Mesenchymal stem cell (in vitro differentiated cells and primary cell): ENCODE results near the gene KLK8.

Source experiments
- DNase-seq: peaks from one replicate; pipeline ENCODE4 v3.0.0-alpha.2; 2013
- H2AFZ ChIP-seq: one replicate; pipeline ENCODE4 v1.6.1; 2013; ENCODE audit warnings: low read depth, mild to moderate bottlenecking, control low read depth, inconsistent platforms, low read length, moderate library complexity
- H2AK5ac ChIP-seq: 2 replicates; pipeline ENCODE4 v1.6.1; 2013; ENCODE audit warnings: low read length, moderate library complexity, mild to moderate bottlenecking, inconsistent platforms; ENCODE audit not compliant: severe bottlenecking
- H2BK120ac ChIP-seq: one replicate; pipeline ENCODE4 v1.6.1; 2013; ENCODE audit warnings: low read depth, mild to moderate bottlenecking, inconsistent platforms, low read length, moderate library complexity
- H2BK12ac ChIP-seq, 2 experiments: one replicate each; pipeline ENCODE4 v1.6.1; 2013; ENCODE audit warnings: inconsistent platforms in 2 of 2, low read length in 2 of 2, mild to moderate bottlenecking in 2 of 2, moderate library complexity in 2 of 2, control low read depth in 1 of 2
- H2BK15ac ChIP-seq: one replicate; pipeline ENCODE4 v1.6.1; 2013; ENCODE audit warnings: mild to moderate bottlenecking, low read depth, inconsistent platforms; ENCODE audit not compliant: poor library complexity, severe bottlenecking
- H2BK5ac ChIP-seq: 2 replicates; pipeline ENCODE4 v1.6.1; 2013; ENCODE audit warnings: low read depth, mild to moderate bottlenecking, low read length, control low read depth, inconsistent platforms; ENCODE audit not compliant: poor library complexity, severe bottlenecking
- H3K14ac ChIP-seq, 2 experiments: one replicate each; pipeline ENCODE4 v1.6.1; 2013; ENCODE audit warnings: inconsistent platforms in 2 of 2, low read length in 2 of 2, control low read depth in 1 of 2, mild to moderate bottlenecking in 1 of 2, moderate library complexity in 1 of 2
- H3K18ac ChIP-seq, 2 experiments: one replicate each; pipeline ENCODE4 v1.6.1; 2013; ENCODE audit warnings: inconsistent platforms in 2 of 2, low read length in 2 of 2, control low read depth in 1 of 2, low read depth in 1 of 2, mild to moderate bottlenecking in 1 of 2
- H3K23ac ChIP-seq, 2 experiments: one replicate each; pipeline ENCODE4 v1.6.1; 2013; ENCODE audit warnings: inconsistent platforms in 2 of 2, low read length in 2 of 2, mild to moderate bottlenecking in 2 of 2, moderate library complexity in 2 of 2, control low read depth in 1 of 2
- H3K27ac ChIP-seq: 2 replicates; pipeline ENCODE4 v1.5.1; 2013; ENCODE audit warnings: mild to moderate bottlenecking, moderate library complexity, low read length, control low read depth, inconsistent platforms; ENCODE audit not compliant: poor library complexity, severe bottlenecking
- H3K27me3 ChIP-seq, 2 experiments: 2 replicates each; pipeline versions ENCODE4 v1.6.1 to v1.7.0; 2013; ENCODE audit warnings: low read length in 2 of 2, mild to moderate bottlenecking in 2 of 2, moderate library complexity in 2 of 2, control low read depth in 1 of 2, inconsistent platforms in 1 of 2; ENCODE audit not compliant: control insufficient read depth in 1 of 2, insufficient read depth in 1 of 2
- H3K36me3 ChIP-seq, 2 experiments: 2 replicates each; pipeline versions ENCODE4 v1.6.1 to v1.7.0; 2013; ENCODE audit warnings: low read length in 2 of 2, control low read depth in 1 of 2, inconsistent platforms in 1 of 2, low read depth in 1 of 2, mild to moderate bottlenecking in 1 of 2; ENCODE audit not compliant: insufficient read depth in 2 of 2, control insufficient read depth in 1 of 2
- H3K4ac ChIP-seq, 2 experiments: one replicate each; pipeline ENCODE4 v1.6.1; 2013; ENCODE audit warnings: inconsistent platforms in 2 of 2, low read length in 2 of 2, mild to moderate bottlenecking in 2 of 2, moderate library complexity in 2 of 2, control low read depth in 1 of 2, low read depth in 1 of 2
- H3K4me1 ChIP-seq: 2 replicates; pipeline ENCODE4 v1.6.1; 2013; ENCODE audit warnings: low read depth, low read length, control low read depth; ENCODE audit not compliant: control insufficient read depth, insufficient read depth
- H3K4me2 ChIP-seq: 2 replicates; pipeline ENCODE4 v1.6.1; 2013; ENCODE audit warnings: low read length, mild to moderate bottlenecking, inconsistent platforms; ENCODE audit not compliant: poor library complexity, severe bottlenecking
- H3K4me3 ChIP-seq, 2 experiments: 2 replicates each; pipeline versions ENCODE4 v1.5.1 to v1.7.0; 2013; ENCODE audit warnings: low read length in 2 of 2, mild to moderate bottlenecking in 2 of 2, control low read depth in 1 of 2, low read depth in 1 of 2; ENCODE audit not compliant: insufficient read depth in 1 of 2
- H3K79me1 ChIP-seq: replicated peaks from 2 replicates; pipeline ENCODE4 v1.6.1; 2013; ENCODE audit warnings: mild to moderate bottlenecking, control low read depth, low read length, inconsistent platforms; ENCODE audit not compliant: poor library complexity, severe bottlenecking
- H3K9ac ChIP-seq: 2 replicates; pipeline ENCODE4 v1.7.0; 2013; ENCODE audit warnings: mild to moderate bottlenecking, low read length, moderate library complexity
- H3K9me3 ChIP-seq: 2 replicates; pipeline ENCODE4 v1.7.0; 2013; ENCODE audit warnings: mild to moderate bottlenecking, low read length; ENCODE audit not compliant: control insufficient read depth
- H4K8ac ChIP-seq: one replicate; pipeline ENCODE4 v1.6.1; 2013; ENCODE audit warnings: inconsistent platforms, mild to moderate bottlenecking, low read length, moderate library complexity
- H4K91ac ChIP-seq: one replicate; pipeline ENCODE4 v1.6.1; 2013; ENCODE audit warnings: mild to moderate bottlenecking, low read length, inconsistent platforms
- WGBS: methylation state at CpG from one replicate; pipeline ENCODE4 v1.1.7; 2013; ENCODE audit warnings: mixed read lengths; 5-methylcytosine and 5-hydroxymethylcytosine counted together

The KLK8 gene

GRCh38 chr19:51019544-51019925, 18.1 kb upstream of the KLK8 start, which contains the start of gene KLK10:
TSS of gene KLK10 (minus strand) at chr19:51019709. CDS start at chr19:51019130, 579 bp downstream.
- Histone ChIP-seq H3K4me2 (no peak within 1 kb of the TSS), H2BK5ac (no peak within 1 kb of the TSS), H2BK15ac (no peak within 1 kb of the TSS), H3K18ac (no peak within 1 kb of the TSS), H3K23ac (no peak within 1 kb of the TSS), H2BK120ac (no peak within 1 kb of the TSS), H3K9ac (no peak within 1 kb of the TSS), H3K4ac (no peak within 1 kb of the TSS), H3K79me1 (no peaks in the 10 kb centered on the region), H3K14ac (peak within 1 kb of the TSS in 1 of 2 experiments; percentile 28), H2AK5ac (no peak within 1 kb of the TSS), H2BK12ac (no peak within 1 kb of the TSS), H3K27ac (no peak within 1 kb of the TSS), H3K4me3 (no peak within 1 kb of the TSS), H2AFZ (no peak within 1 kb of the TSS), H4K8ac (no peak within 1 kb of the TSS), H3K9me3 (no peaks in the 10 kb centered on the region), H3K36me3 (peaks cover 0 to 4% of the 10 kb centered on the region in 2 experiments), H4K91ac (no peak within 1 kb of the TSS), H3K4me1 (peaks cover 12% of the 10 kb centered on the region), H3K27me3 (peaks cover 37 to 69% of the 10 kb centered on the region in 2 experiments)
- WGBS: 14% methylated on average over 10 of the region's 14 CpGs
- no peak for DNase-seq

GRCh38 chr19:51018745-51019543, 17.5 kb upstream of the KLK8 start:
- Histone ChIP-seq H3K4ac (no peak overlapping the region), H3K9ac (no peak overlapping the region), H2AK5ac (no peak overlapping the region), H3K9me3 (no peaks in the 10 kb centered on the region), H3K27ac (no peak overlapping the region), H3K27me3 (peaks cover 37 to 71% of the 10 kb centered on the region in 2 experiments), H3K4me2 (no peak overlapping the region), H3K23ac (no peak overlapping the region), H3K36me3 (peaks cover 0 to 4% of the 10 kb centered on the region in 2 experiments), H3K4me3 (no peak overlapping the region), H2BK5ac (no peak overlapping the region), H4K91ac (no peak overlapping the region), H2BK15ac (no peak overlapping the region), H2BK12ac (no peak overlapping the region), H3K4me1 (peaks cover 12% of the 10 kb centered on the region), H4K8ac (no peak overlapping the region), H3K14ac (no peak overlapping the region), H3K79me1 (no peaks in the 10 kb centered on the region), H2BK120ac (no peak overlapping the region), H2AFZ (no peak overlapping the region), H3K18ac (no peak overlapping the region)
- WGBS: 2% methylated on average over 44 of the region's 68 CpGs
- no peak for DNase-seq

- no peaks in the 10 kb centered on the region for H3K79me1 ChIP-seq
- peak; percentile 11 for DNase-seq
- H4K8ac ChIP-seq: no peak overlapping the region
- H2BK120ac ChIP-seq: no peak overlapping the region
- no peak overlapping the region for H3K4ac ChIP-seq
- H2BK15ac ChIP-seq: no peak overlapping the region
- H3K4me1 ChIP-seq: peaks cover 12% of the 10 kb centered on the region
- no peak overlapping the region for H3K9ac ChIP-seq
- no peak overlapping the region for H2AFZ ChIP-seq
- no peak overlapping the region for H2BK12ac ChIP-seq
- H3K27me3 ChIP-seq: peaks cover 37 to 64% of the 10 kb centered on the region in 2 experiments
- peak overlapping the region in 1 of 2 experiments; percentile 59 for H3K4me3 ChIP-seq
- no peak overlapping the region for H3K4me2 ChIP-seq
- peaks cover 0 to 4% of the 10 kb centered on the region in 2 experiments for H3K36me3 ChIP-seq
- H3K27ac ChIP-seq: no peak overlapping the region
- no peak overlapping the region for H3K14ac ChIP-seq
- 2% methylated on average over 65 of the region's 68 CpGs for WGBS
- H3K23ac ChIP-seq: no peak overlapping the region
- H3K9me3 ChIP-seq: no peaks in the 10 kb centered on the region
- H3K18ac ChIP-seq: no peak overlapping the region
- no peak overlapping the region for H4K91ac ChIP-seq
- H2BK5ac ChIP-seq: no peak overlapping the region
- no peak overlapping the region for H2AK5ac ChIP-seq
Observed at GRCh38 chr19:51016798-51017683, 15.6 kb upstream of the KLK8 start.
